ENCODE measurements around the gene TMEM203.
A peak's percentile ranks its signal among the peaks of the same experiment; 100 is the strongest.

DNA sequence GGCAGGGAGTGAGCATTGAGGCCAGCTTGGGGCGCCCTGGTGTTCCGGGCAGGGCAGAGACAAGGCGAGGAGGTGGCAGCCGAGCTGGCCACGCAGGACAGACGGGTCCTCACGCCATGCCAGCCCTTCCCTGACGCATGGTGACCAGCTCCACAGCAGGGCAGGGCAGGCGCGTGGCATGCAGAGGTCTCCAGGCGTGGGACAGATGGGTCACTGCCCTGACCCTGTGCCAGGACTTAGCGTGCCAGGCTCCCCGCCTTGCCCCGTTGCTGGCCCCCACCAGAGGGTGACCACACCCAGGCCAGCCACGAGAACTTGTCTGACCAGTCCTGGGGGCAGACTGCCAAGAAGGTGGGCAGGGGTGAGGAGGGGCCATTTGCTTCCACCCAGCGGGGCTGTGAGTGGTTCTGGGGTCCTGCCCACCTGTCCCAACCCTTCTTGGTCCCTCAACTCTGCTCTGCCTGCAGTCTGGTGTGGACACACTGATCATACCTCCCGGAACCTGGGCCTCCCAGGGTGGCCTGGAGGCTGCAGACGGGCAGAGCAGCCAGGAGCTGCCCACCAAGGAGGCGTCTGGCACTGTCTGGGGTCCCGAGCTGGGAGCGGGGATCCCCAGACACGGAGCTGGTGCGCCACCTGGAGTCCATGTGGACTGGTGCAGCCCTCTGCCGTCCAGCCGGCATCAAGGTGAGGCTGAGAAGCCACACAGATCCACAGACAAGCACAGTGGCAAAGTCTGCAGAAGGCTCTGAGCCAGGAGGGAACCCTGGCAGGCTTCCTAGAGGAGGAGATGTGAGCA is 21.8 kb upstream of the TMEM203 start, which contains the start of gene RNF224:
- TF ChIP-seq, protein P1, sequence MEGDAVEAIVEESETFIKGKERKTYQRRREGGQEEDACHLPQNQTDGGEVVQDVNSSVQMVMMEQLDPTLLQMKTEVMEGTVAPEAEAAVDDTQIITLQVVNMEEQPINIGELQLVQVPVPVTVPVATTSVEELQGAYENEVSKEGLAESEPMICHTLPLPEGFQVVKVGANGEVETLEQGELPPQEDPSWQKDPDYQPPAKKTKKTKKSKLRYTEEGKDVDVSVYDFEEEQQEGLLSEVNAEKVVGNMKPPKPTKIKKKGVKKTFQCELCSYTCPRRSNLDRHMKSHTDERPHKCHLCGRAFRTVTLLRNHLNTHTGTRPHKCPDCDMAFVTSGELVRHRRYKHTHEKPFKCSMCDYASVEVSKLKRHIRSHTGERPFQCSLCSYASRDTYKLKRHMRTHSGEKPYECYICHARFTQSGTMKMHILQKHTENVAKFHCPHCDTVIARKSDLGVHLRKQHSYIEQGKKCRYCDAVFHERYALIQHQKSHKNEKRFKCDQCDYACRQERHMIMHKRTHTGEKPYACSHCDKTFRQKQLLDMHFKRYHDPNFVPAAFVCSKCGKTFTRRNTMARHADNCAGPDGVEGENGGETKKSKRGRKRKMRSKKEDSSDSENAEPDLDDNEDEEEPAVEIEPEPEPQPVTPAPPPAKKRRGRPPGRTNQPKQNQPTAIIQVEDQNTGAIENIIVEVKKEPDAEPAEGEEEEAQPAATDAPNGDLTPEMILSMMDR (IDR thresholded peaks at IDR 0.05 in 4 of 5, conservative IDR thresholded peaks at IDR 0.05 in 1 of 5): peak; percentile 77 to 92 (median 85)
- TF ChIP-seq POLR2A (IDR thresholded peaks at IDR 0.05): no peak

Measured in gastrocnemius medialis (tissue), 4 donors.